Activated CD4-positive, alpha-beta T cell treated with anti-CD3 and anti-CD28 coated beads, Interleukin-2, amount 10 ng/mL, durations not matched to agents 7 days and 5 days (primary cell): Measurements from ENCODE around the gene TOR2A. TPM values are rescaled to one million over a fixed set of nuclear protein-coding genes. Genes with fewer than 3 reads are reported as not detected.

Experiments used
- CTCF ChIA-PET: fragments of 350-600 bp; sonication (Branson Sonifier 250); formaldehyde crosslinking; loops from one replicate; lab custom pipeline; 2021; ENCODE audit warnings: antibody characterized with exemption; lab: Charles Lee
- POLR2A ChIA-PET: fragments of 350-600 bp; sonication (Branson Sonifier 250); formaldehyde crosslinking; loops from one replicate; lab custom pipeline; 2021; ENCODE audit warnings: antibody characterized with exemption; lab: Charles Lee
- DNase-seq: peaks from one replicate; pipeline ENCODE4 v3.0.0-alpha.2; 2020
- H3K27ac Mint-ChIP-seq: one replicate; pipeline ENCODE4 v1.8.0; 2021; ENCODE audit warnings: mild to moderate bottlenecking, moderate library complexity, mixed read lengths
- H3K27me3 Mint-ChIP-seq: one replicate; pipeline ENCODE4 v1.8.0; 2021; ENCODE audit warnings: mixed read lengths
- H3K36me3 Mint-ChIP-seq: one replicate; pipeline ENCODE4 v1.8.0; 2021; ENCODE audit warnings: low read depth, mixed read lengths
- H3K4me1 Mint-ChIP-seq: one replicate; pipeline ENCODE4 v1.8.0; 2021; ENCODE audit warnings: mixed read lengths
- H3K4me3 Mint-ChIP-seq: one replicate; pipeline ENCODE4 v1.8.0; 2021; ENCODE audit warnings: mild to moderate bottlenecking, moderate library complexity, mixed read lengths
- H3K9me3 Mint-ChIP-seq: one replicate; pipeline ENCODE4 v1.8.0; 2021; ENCODE audit warnings: mixed read lengths
- total RNA-seq, 2 experiments: library from RNA; stranded (reverse); gene quantifications; one replicate each; pipeline ENCODE4 v1.2.3, GENCODE V29; 2021

TOR2A gene
- total RNA-seq, 2 experiments from 2014 or later = 21.7 to 24.0 TPM

DNA sequence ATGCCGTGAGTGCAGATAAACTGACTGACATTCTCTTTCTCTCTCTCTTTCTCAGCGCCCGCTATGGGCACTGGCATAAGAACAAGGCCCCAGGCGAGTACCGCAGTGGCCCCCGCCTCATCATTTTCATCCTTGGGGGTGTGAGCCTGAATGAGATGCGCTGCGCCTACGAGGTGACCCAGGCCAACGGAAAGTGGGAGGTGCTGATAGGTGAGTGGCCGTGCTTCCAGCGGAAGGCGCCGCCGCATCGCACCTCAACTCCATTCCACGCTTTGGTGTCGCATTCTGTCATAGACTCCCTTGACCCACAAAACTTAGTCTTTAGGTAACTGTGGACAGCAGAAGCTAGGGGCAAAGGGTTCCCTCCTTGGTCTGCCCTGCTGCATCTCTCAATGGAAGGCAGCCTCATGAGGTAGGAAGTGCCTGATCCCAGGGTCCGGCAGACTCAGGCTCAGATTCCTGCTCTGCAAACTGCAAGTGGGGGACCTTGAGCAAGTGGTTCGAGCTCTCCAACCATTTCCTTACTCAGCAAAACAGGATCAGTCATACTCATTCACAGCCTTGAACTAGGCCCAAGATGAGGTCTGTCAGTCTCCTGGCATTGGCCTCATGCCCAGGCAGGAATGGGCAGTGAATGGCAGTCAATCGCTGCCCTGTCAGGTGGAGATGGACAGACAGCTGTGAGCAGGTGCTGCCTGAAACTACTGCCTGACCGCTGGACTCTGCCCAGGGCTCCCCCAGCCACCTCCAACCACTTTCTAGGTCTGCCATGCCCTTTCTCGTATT is 52.5 kb downstream of the TOR2A start:
- Mint-ChIP-seq H3K27ac (no peak overlapping the region), H3K36me3 (no peaks in the 10 kb centered on the region), H3K27me3 (no peaks in the 10 kb centered on the region), H3K4me3 (no peak overlapping the region), H3K4me1 (no peaks in the 10 kb centered on the region), H3K9me3 (no peaks in the 10 kb centered on the region)
- no peak for DNase-seq
- ChIA-PET CTCF (interaction anchor here (1.9 kb wide), 1 partner anchor 52 kb away, joined by 5 read pairs; the partner anchor contains the start of gene TOR2A), POLR2A (no interaction called here)

Other genes with a start within 250 kb of the TOR2A start
- gene STXBP1, start 123.0 kb downstream of the TOR2A start, total RNA-seq = 10 to 100 TPM; 12.1 to 17.7 TPM
- gene CFAP157, start 28.3 kb downstream of the TOR2A start, total RNA-seq = not detected
- 10 to 100 TPM in 1 of 2 experiments, 1 to 10 TPM in 1; 8.7 to 11.0 TPM for gene PTRH1, start 19.6 kb downstream of the TOR2A start, total RNA-seq
- 1 to 10 TPM; 1.2 to 1.6 TPM for gene TTC16, start 19.2 kb downstream of the TOR2A start, total RNA-seq
- 10 to 100 TPM; 67.9 to 71.4 TPM for gene SH2D3C, start 43.4 kb upstream of the TOR2A start, total RNA-seq
- 100 to 1,000 TPM in 1 of 2 experiments, 10 to 100 TPM in 1; 99.4 to 110 TPM for gene CDK9, start 50.7 kb upstream of the TOR2A start, total RNA-seq
- gene FPGS, start 67.6 kb upstream of the TOR2A start, total RNA-seq = 10 to 100 TPM; 66.7 to 78.1 TPM
- 10 to 100 TPM; 17.2 to 17.3 TPM for gene ENG, start 119.4 kb upstream of the TOR2A start, total RNA-seq
- gene AK1, start 142.4 kb upstream of the TOR2A start, total RNA-seq = 10 to 100 TPM; 53.7 to 62.3 TPM
- 100 to 1,000 TPM; 100 to 122 TPM for gene ST6GALNAC6, start 164.3 kb upstream of the TOR2A start, total RNA-seq
- 10 to 100 TPM; 16.8 to 22.4 TPM for gene ST6GALNAC4, start 181.7 kb upstream of the TOR2A start, total RNA-seq
- 1 to 10 TPM; 2.5 to 4.1 TPM for gene PIP5KL1, start 195.5 kb upstream of the TOR2A start, total RNA-seq
- 10 to 100 TPM; 79.9 to 80.4 TPM for gene DPM2, start 202.6 kb upstream of the TOR2A start, total RNA-seq
- 100 to 1,000 TPM; 412 to 477 TPM for gene EEIG1, start 245.7 kb upstream of the TOR2A start, total RNA-seq